Activated naive CD4-positive, alpha-beta T cell (primary cell): ENCODE results near the gene SPDYA.
"Not testable (repeated sequence)": the region's sequence is repeated elsewhere in the genome, so short reads cannot be mapped to it uniquely, and the experiment has no call there.

Source experiments
- DNase-seq, 4 experiments: peaks; one replicate each; lab custom pipeline; 2025; lab: John Stamatoyannopoulos, UW

The SPDYA gene

DNA sequence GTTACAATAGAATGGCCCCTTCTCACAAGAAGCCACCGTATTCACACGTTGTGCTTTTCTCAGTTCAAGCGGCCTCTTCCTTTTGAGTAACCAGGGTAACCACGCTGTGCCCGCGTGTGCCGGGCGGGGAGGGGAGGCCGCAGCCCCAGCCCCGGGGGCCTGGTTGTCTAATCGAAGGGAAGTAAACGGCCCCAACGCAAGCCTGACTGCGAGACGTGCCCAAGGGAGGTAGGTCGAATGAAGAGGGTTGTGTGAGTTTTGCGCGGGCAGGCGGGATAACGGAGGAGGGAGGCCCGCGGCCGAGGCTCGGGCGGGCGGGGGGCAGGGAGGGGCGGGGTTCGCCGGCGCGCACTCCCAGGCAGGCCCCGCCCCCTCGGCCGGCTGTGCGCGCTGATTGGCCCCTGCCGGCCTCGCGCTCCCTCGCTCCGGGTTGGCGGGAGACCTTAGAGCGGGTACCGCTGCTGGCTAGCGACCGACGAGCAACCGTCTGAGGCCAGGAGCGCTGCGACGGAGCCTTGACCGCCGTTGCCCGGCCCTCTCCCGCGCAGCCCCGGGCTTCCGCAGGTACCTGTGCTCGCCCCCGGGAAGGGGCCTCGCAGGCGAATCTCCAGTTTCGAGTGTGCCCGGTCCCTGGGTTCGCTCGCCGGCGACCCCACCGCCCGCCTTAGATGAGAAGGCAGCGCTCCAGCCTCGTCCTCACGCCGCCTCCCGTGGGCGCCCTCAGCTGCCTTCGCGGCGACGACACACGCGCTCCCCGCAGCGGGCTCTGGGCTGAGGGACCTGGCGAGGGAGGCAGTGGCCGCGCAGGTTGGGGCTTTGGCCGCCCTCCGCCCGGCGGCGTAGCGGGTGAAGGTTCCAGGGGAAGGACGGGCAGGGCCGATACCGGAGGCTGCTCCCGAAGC is at the start of gene SPDYA:
SPDYA (plus strand) TSS at position 451 of the 902 bp plus-strand sequence. CDS start 5,181 bp downstream, outside the sequence.
- DNase-seq, result peak; percentile 50 to 77 (median 60)

- DNase-seq, result no peak
Observed at GRCh38 chr2:28761420-28761819, 49.2 kb upstream of the SPDYA start.

GRCh38 chr2:28764909-28765711 is 45.5 kb upstream of the SPDYA start:
- DNase-seq, result no peak

DNA sequence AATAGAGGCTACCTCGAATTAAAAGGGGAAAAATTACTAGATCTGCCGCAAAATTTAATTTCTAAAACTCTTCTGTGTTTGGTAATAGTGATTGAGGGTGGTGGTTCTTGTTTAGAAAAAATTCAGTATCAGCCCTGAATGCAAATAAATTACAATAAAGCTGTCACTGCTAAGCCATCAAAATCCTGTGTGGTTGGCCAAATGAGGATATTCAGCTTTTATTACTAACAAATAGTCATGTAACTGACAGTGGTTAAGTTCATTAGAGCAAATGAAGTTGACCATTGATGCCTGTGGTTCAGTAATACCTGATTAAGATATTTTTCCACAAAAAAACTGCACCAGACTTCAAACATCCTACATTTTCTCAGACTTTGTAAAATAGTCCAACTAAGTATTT is 44.6 kb upstream of the SPDYA start:
- no peak for DNase-seq

DNA sequence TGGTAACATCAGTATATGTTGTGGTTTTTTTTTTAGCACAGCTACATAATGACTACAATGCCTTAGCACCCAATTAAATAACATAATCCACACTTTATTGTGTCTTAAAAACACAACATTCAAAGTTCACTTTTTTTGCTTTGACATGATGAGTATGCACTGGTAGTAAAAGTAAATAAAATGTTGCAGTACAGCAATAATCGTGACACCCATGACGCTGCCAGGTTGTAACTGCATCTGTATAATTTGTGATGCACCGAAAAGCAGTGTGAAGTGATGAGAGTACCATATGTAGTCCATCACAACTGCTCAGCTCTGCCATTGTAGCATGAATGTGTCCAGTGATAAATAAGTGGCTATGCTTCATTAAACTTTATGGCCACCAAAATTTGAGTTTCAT is 43.3 kb upstream of the SPDYA start:
- DNase-seq, result no peak

- DNase-seq, result no peak
Observed at GRCh38 chr2:28768422-28768821, 42.2 kb upstream of the SPDYA start.

- DNase-seq, result no peak
Observed at GRCh38 chr2:28768952-28769351, 41.7 kb upstream of the SPDYA start.

DNA sequence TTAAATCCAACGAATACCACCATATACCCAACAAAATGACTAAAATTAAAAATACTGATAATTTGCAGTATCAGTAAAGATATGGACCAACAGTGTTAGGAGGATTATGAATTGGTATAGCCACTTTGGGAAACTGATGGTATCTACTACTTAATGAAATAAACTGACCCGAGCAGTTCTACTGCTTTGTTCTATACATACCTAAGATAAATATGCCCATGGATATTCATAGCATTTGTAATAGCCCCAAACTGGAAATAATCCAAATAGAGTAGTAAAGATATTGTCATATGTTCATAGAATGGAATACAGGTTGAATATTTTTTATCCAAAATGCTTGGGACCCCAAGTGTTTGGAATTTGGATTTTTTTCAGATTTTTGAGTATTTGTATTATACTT is 38.3 kb upstream of the SPDYA start:
- no peak for DNase-seq

DNA sequence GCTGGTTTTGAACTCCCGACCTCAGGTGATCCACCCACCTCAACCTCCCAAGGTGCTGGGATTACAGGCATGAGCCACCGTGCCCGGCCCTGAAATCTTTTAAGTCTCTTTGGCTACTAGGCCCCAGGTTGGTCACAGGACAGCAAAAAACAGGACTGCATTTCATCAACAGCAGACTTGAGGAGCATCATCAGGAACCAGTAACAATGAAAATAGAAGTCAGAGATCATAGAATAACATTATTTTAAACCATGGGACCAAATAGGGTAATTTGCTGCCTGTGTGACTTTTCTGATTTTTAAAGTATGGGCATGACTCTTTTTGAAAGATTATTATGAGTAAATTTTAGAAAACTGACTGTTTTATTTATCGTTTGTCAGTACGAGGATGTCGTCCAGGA is 34.2 kb upstream of the SPDYA start:
- no peak for DNase-seq

- DNase-seq, result no peak
Observed at GRCh38 chr2:28778392-28778791, 32.2 kb upstream of the SPDYA start.

DNA sequence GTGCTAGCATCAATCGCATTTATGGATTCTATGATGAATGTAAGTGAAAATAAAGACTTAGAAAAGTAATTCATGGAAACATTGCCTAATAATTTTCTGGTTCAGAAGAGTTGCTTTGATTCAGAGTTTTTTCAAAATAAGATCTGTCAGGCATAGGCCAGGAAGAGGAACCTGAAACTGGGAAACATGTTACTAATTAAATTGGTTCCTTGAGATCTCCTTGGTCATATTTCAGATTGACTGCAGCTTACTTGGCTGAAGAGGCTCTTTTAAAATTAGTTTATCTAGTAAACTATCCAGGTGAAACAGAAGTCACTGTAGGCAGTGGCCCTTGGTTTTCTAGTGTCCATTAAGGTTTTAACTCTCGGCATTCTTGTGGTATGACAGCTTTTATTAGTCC is 31.6 kb upstream of the SPDYA start:
- DNase-seq, result no peak

- DNase-seq, result no peak
Observed at GRCh38 chr2:28780496-28780895, 30.1 kb upstream of the SPDYA start.

DNA sequence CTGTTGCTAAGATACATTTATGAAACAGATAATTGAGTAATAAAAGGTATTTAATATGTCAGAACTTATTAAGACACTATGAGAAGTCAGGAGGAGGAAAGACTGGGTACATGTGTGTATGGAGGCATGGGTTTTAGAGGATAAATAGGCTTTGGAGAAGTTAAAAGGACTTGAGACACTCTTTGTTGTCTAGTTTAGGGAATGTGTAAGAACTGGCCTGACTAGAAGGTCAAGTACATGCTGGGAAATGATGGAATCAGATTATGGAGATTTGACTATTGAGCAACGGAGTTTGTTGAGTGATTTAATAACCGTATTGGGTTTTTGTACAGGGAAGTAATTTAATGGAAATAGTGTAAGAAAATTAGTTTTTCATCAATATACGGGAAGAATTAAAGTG is 28.2 kb upstream of the SPDYA start:
- DNase-seq, result no peak

DNA sequence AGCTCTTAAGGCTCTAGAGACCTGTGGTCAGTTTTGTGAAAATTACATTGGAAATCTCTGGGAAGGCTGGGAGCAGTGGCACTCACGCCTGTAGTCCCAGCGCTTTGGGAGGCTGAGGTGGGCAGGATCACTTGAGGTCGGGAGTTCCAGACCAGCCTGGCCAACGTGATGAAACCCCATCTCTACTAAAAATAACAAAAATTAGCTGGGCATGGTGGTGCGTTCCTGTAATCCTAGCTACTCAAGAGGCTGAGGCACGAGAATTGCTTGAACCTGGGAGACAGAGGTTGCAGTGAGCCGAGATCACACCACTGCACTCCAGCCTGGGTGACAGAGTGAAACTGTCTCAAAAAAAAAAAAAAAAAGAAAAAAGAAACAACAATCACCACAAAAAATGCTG is 26.1 kb upstream of the SPDYA start:
- not testable (repeated sequence) for DNase-seq

DNA sequence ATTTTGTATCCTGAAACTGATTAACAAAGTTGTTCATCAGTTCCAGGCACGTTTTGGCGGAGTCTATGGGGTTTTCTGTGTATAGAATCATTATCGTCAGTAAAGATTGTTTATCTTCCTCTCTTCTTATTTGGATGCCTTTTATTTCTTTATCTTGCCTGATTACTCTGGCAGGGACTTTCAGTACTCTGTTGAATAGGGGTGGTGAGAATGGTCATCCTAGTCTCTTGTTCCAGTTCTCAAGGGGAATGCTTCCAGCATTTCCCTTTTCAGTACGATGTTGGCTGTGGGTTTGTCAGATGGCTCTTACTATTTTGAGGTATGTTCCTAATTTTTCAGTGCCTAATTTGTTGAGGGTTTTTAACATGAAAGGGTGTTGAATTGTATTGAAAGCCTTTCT is 14.0 kb upstream of the SPDYA start:
- DNase-seq, result no peak

- DNase-seq, result no peak
Observed at GRCh38 chr2:28801726-28802125, 8.9 kb upstream of the SPDYA start.

DNA sequence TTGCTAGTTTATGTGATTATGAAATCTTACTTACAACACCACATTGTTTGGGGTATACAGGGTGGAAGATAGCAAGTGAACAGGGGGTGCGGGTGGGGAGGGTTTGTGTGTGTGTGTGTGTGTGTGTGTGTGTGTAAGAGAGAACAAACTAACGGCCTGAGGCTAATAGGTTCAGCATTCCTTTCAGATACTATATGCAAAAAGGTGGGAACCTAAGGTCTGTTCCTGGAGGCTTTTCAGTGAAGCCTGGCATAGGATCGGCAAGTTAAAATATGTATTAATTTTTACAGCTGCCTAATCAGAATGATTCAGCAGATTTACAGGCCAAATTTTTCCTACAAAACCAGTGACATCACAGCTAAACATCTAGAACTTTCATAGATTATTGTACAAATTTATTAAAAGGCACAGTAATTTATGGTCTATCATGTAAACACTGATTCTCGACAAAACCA is 7.6 kb upstream of the SPDYA start:
- DNase-seq, result no peak

- DNase-seq, result peak in 1 of 4 experiments; percentile 1
Observed at GRCh38 chr2:28809927-28810326, 707 bp upstream of the SPDYA start.

- DNase-seq, result no peak
Observed at GRCh38 chr2:28818053-28818452, 7.4 kb downstream of the SPDYA start.

- peak in 2 of 4 experiments; percentile 1 to 20 for DNase-seq
Observed at GRCh38 chr2:28821295-28821958, 10.8 kb downstream of the SPDYA start.

GRCh38 chr2:28822036-28822435 is 11.4 kb downstream of the SPDYA start:
- DNase-seq, result no peak

GRCh38 chr2:28824207-28824606 is 13.6 kb downstream of the SPDYA start:
- DNase-seq, result no peak
